Measurements from ENCODE around the gene ARHGEF3.

The ARHGEF3 gene

DNA sequence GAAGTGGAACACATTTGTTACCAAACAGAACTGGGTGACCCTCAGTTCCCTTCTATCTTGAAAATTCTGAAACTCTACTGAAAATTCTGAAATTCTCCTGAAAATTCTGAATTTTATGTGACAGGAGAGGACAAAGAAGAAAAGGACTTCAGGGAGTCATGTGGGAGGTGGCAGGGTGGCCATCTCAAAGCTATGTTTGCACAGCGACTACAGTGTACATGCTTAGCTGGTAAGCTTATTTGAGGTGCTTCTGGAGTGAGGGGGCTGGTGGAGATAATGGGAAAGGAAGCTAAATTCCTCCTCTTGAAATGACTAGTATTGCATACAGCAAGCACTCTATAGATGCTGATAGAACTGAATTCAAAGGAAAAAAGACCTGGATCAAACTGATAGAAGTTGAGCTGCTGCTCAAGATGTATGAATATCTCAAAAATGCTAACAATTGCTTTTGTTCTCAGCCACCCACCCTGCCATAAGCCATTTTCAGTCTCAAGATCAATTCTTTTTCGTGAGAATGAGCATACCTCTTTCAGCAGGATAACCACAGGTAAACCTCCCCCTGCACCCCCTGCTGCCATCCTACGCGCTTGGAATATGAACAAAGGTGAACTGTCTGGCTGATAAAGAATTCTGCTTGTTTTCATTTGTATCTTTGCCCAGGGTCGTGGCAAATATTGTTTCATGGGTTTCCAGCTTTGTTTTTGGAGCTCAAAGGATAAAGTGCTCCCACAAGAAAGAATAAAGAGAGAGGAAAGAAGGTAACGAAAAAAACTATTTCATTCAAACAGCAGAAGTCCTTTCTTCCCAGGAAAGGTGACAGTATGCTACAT lies 16.6 kb upstream of the ARHGEF3 start:
- Histone ChIP-seq H3K9ac (ENCODE audit: low read depth, low read length) (no peak overlapping the region), H3K9me3 (ENCODE audit: control insufficient read depth, insufficient read depth, low read length) (no peaks in the 10 kb centered on the region), H3K4me3 (ENCODE audit: low read depth, low read length) (no peak overlapping the region), H3K36me3 (ENCODE audit: control insufficient read depth, insufficient read depth, low read length) (no peaks in the 10 kb centered on the region), H3K4me1 (ENCODE audit: control insufficient read depth, insufficient read depth, low read length) (peaks cover 6% of the 10 kb centered on the region), H3K27me3 (ENCODE audit: control insufficient read depth, insufficient read depth, low read length) (no peaks in the 10 kb centered on the region)

- H3K27me3 ChIP-seq (ENCODE audit: control insufficient read depth, insufficient read depth, low read length) = no peaks in the 10 kb centered on the region
- no peak overlapping the region for H3K9ac ChIP-seq (ENCODE audit: low read depth, low read length)
- H3K4me3 ChIP-seq (ENCODE audit: low read depth, low read length) = no peak overlapping the region
- no peaks in the 10 kb centered on the region for H3K36me3 ChIP-seq (ENCODE audit: control insufficient read depth, insufficient read depth, low read length)
- H3K9me3 ChIP-seq (ENCODE audit: control insufficient read depth, insufficient read depth, low read length) = no peaks in the 10 kb centered on the region
- H3K4me1 ChIP-seq (ENCODE audit: control insufficient read depth, insufficient read depth, low read length) = peaks cover 2% of the 10 kb centered on the region
Measured at GRCh38 chr3:56817646-56818045, 15.9 kb upstream of the ARHGEF3 start.

DNA sequence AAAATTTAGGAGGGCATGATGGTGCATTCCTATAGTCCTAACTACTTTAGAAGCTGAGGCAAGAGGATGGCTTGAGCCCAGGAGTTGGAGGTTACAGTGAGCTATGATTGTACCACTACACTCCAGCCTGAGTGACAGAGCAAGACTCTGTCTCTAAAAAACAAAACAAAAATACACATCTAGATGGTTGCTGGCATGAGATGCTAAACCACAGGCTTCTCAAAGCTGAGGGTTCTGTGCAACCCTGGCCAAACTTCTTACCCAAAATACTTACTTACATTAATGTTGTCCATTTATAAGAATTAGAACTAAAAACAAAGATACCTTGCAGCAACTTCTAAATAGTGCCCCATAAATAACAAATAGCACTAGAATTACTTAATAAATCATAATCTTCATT lies 14.3 kb upstream of the ARHGEF3 start:
- Histone ChIP-seq H3K4me1 (ENCODE audit: control insufficient read depth, insufficient read depth, low read length) (no peaks in the 10 kb centered on the region), H3K27me3 (ENCODE audit: control insufficient read depth, insufficient read depth, low read length) (no peaks in the 10 kb centered on the region), H3K9ac (ENCODE audit: low read depth, low read length) (no peak overlapping the region), H3K4me3 (ENCODE audit: low read depth, low read length) (no peak overlapping the region), H3K9me3 (ENCODE audit: control insufficient read depth, insufficient read depth, low read length) (no peaks in the 10 kb centered on the region), H3K36me3 (ENCODE audit: control insufficient read depth, insufficient read depth, low read length) (no peaks in the 10 kb centered on the region)

- Histone ChIP-seq H3K36me3 (ENCODE audit: control insufficient read depth, insufficient read depth, low read length) (no peaks in the 10 kb centered on the region), H3K9ac (ENCODE audit: low read depth, low read length) (no peak overlapping the region), H3K9me3 (ENCODE audit: control insufficient read depth, insufficient read depth, low read length) (no peaks in the 10 kb centered on the region), H3K27me3 (ENCODE audit: control insufficient read depth, insufficient read depth, low read length) (no peaks in the 10 kb centered on the region), H3K4me3 (ENCODE audit: low read depth, low read length) (no peak overlapping the region), H3K4me1 (ENCODE audit: control insufficient read depth, insufficient read depth, low read length) (no peaks in the 10 kb centered on the region)
Measured at GRCh38 chr3:56815589-56815988, 13.8 kb upstream of the ARHGEF3 start.

DNA sequence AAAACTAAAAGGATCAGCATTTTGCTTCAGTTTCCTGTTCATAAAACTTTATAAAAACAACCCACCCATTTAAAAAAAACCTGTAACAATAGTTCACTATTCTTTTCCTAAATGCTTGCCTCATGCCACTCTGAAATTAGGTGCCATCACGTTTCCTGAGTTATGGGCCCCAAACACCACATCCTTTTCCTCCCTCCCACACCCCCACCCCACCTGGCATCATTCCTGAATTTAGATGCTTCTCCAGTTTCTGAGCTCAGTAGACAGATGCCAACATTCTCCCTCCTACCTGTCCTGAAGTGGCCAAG lies 11.9 kb upstream of the ARHGEF3 start:
- H3K4me3 ChIP-seq (ENCODE audit: low read depth, low read length) = no peak overlapping the region
- no peaks in the 10 kb centered on the region for H3K36me3 ChIP-seq (ENCODE audit: control insufficient read depth, insufficient read depth, low read length)
- H3K27me3 ChIP-seq (ENCODE audit: control insufficient read depth, insufficient read depth, low read length) = no peaks in the 10 kb centered on the region
- no peak overlapping the region for H3K9ac ChIP-seq (ENCODE audit: low read depth, low read length)
- no peaks in the 10 kb centered on the region for H3K4me1 ChIP-seq (ENCODE audit: control insufficient read depth, insufficient read depth, low read length)
- no peaks in the 10 kb centered on the region for H3K9me3 ChIP-seq (ENCODE audit: control insufficient read depth, insufficient read depth, low read length)

DNA sequence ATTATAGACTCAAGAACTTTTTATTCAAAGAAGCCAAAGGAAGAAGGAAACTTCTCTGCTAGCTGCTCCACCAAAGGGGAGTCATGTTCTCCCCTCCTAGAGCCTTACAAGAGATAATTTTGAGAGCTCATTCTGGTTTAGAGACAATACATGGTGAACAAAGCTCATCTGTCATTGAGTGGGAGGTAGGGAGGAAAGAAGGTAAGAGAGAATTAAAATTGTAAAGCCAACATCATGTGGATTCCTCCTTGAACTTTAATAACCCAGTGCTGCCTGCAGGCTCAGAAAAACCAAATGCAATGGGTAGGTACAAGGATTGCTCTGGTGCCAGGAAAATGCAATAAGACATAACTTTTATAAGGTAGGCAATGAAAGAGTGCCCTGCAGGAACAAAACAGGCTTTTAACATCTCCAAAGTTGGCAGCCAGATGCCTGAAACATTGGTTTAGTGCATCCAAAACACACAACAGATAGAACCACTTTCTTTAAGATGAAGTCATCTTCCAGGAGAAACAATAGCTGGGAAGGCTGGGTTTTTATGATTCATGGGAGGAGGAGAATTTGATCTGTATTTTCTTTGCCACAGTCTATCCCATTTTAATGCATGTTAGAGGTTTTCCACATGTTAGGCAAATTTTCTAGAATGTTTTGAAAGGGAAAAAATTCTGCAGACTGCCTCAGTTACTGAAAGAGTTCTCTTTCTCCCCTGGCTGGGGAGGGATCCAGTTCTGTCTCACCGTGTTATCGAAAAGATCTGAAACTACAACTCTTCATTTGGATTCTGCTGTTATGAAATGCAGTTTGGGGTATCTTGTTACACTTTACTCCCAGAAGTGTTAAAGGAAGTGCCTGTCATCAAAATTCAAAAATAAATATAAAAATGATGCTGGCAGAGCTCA lies 11.3 kb upstream of the ARHGEF3 start:
- Histone ChIP-seq H3K4me1 (ENCODE audit: control insufficient read depth, insufficient read depth, low read length) (no peaks in the 10 kb centered on the region), H3K4me3 (ENCODE audit: low read depth, low read length) (no peak overlapping the region), H3K9me3 (ENCODE audit: control insufficient read depth, insufficient read depth, low read length) (no peaks in the 10 kb centered on the region), H3K36me3 (ENCODE audit: control insufficient read depth, insufficient read depth, low read length) (no peaks in the 10 kb centered on the region), H3K9ac (ENCODE audit: low read depth, low read length) (no peak overlapping the region), H3K27me3 (ENCODE audit: control insufficient read depth, insufficient read depth, low read length) (no peaks in the 10 kb centered on the region)

GRCh38 chr3:56811546-56812202 lies 9.9 kb upstream of the ARHGEF3 start:
- H3K4me1 ChIP-seq (ENCODE audit: control insufficient read depth, insufficient read depth, low read length) = no peaks in the 10 kb centered on the region
- no peak overlapping the region for H3K4me3 ChIP-seq (ENCODE audit: low read depth, low read length)
- no peaks in the 10 kb centered on the region for H3K9me3 ChIP-seq (ENCODE audit: control insufficient read depth, insufficient read depth, low read length)
- H3K36me3 ChIP-seq (ENCODE audit: control insufficient read depth, insufficient read depth, low read length) = no peaks in the 10 kb centered on the region
- H3K9ac ChIP-seq (ENCODE audit: low read depth, low read length) = no peak overlapping the region
- no peaks in the 10 kb centered on the region for H3K27me3 ChIP-seq (ENCODE audit: control insufficient read depth, insufficient read depth, low read length)

- Histone ChIP-seq H3K9ac (ENCODE audit: low read depth, low read length) (no peak overlapping the region), H3K27me3 (ENCODE audit: control insufficient read depth, insufficient read depth, low read length) (no peaks in the 10 kb centered on the region), H3K9me3 (ENCODE audit: control insufficient read depth, insufficient read depth, low read length) (no peaks in the 10 kb centered on the region), H3K36me3 (ENCODE audit: control insufficient read depth, insufficient read depth, low read length) (no peaks in the 10 kb centered on the region), H3K4me3 (ENCODE audit: low read depth, low read length) (no peak overlapping the region), H3K4me1 (ENCODE audit: control insufficient read depth, insufficient read depth, low read length) (no peaks in the 10 kb centered on the region)
Measured at GRCh38 chr3:56810577-56811545, 9.1 kb upstream of the ARHGEF3 start.

DNA sequence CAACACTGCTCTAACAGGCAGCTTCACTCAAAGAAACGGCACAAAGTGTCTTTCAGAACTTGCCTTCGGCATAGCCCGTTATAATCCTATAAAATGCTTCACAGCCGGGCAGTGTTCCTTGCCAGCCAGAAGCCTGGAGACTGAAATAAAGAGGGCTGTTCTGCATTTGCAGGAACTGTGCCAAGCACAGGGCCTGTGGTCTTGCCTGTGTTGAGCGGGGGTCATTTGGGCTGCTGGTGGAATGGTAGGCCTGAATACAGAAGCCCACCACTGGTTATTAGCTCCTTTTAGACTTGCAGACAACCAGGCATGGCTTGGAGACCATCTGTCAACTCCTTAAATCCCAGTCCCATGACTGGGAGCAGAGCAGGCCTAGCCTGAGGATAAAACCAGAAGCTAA lies 4.7 kb upstream of the ARHGEF3 start:
- Histone ChIP-seq H3K9ac (ENCODE audit: low read depth, low read length) (no peak overlapping the region), H3K4me1 (ENCODE audit: control insufficient read depth, insufficient read depth, low read length) (no peaks in the 10 kb centered on the region), H3K9me3 (ENCODE audit: control insufficient read depth, insufficient read depth, low read length) (no peaks in the 10 kb centered on the region)

DNA sequence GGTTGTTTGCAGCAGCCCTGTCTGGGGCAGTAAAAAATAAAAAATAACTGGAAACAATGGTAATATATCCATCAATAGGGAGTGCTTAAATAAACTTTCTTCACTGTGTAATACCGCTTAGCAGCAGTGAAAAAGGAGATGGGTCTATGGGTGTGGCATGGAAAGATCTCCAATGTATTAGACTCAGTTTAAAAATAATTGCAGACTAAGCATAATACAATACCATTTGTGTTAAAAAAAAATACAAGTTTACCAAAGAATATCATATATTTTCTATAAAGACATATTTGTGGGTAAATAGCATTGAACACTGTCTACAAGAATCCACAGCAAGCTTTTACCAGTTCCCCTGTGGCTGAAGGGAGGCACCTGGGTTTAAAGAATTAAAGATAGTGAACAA lies 1.0 kb upstream of the ARHGEF3 start:
- H3K4me1 ChIP-seq (ENCODE audit: control insufficient read depth, insufficient read depth, low read length) = peaks cover 6% of the 10 kb centered on the region
- H3K27me3 ChIP-seq (ENCODE audit: control insufficient read depth, insufficient read depth, low read length) = peaks cover 8% of the 10 kb centered on the region
- no peak overlapping the region for H3K4me3 ChIP-seq (ENCODE audit: low read depth, low read length)
- no peak overlapping the region for H3K9ac ChIP-seq (ENCODE audit: low read depth, low read length)
- no peaks in the 10 kb centered on the region for H3K36me3 ChIP-seq (ENCODE audit: control insufficient read depth, insufficient read depth, low read length)
- H3K9me3 ChIP-seq (ENCODE audit: control insufficient read depth, insufficient read depth, low read length) = no peaks in the 10 kb centered on the region

More for the DNA sequence above, 4.7 kb upstream of the ARHGEF3 start:
- H3K36me3 ChIP-seq (ENCODE audit: control insufficient read depth, insufficient read depth, low read length) = no peaks in the 10 kb centered on the region
- no peaks in the 10 kb centered on the region for H3K27me3 ChIP-seq (ENCODE audit: control insufficient read depth, insufficient read depth, low read length)
- no peak overlapping the region for H3K4me3 ChIP-seq (ENCODE audit: low read depth, low read length)

GRCh38 chr3:56802378-56802745 lies 613 bp upstream of the ARHGEF3 start:
- H3K36me3 ChIP-seq (ENCODE audit: control insufficient read depth, insufficient read depth, low read length) = no peaks in the 10 kb centered on the region
- H3K4me1 ChIP-seq (ENCODE audit: control insufficient read depth, insufficient read depth, low read length) = peaks cover 6% of the 10 kb centered on the region
- H3K4me3 ChIP-seq (ENCODE audit: low read depth, low read length) = peak overlapping the region; percentile 82
- peaks cover 8% of the 10 kb centered on the region for H3K27me3 ChIP-seq (ENCODE audit: control insufficient read depth, insufficient read depth, low read length)
- no peak overlapping the region for H3K9ac ChIP-seq (ENCODE audit: low read depth, low read length)
- H3K9me3 ChIP-seq (ENCODE audit: control insufficient read depth, insufficient read depth, low read length) = no peaks in the 10 kb centered on the region
